B cell (primary cell): ENCODE data around the gene ATR. TPM values are rescaled to one million over a fixed set of nuclear protein-coding genes. Genes with fewer than 3 reads are reported as not detected.

ENCODE experiments used
- ATAC-seq: fragments of 200-7000 bp; cut with Tn5 transposase; one replicate; pipeline ENCODE4 v1.10.0; 2021; ENCODE audit warnings: low read depth, mild to moderate bottlenecking, moderate number of reproducible peaks, moderate library complexity
- CTCF ChIA-PET: fragments of 350-600 bp; sonication (Branson Sonifier 250); formaldehyde crosslinking; loops from one replicate; lab custom pipeline; 2021; ENCODE audit warnings: antibody characterized with exemption, inconsistent platforms; lab: Charles Lee
- POLR2A ChIA-PET: fragments of 350-600 bp; sonication (Branson Sonifier 250); formaldehyde crosslinking; loops from one replicate; lab custom pipeline; 2021; ENCODE audit warnings: antibody characterized with exemption; lab: Charles Lee
- DNase-seq: peaks from one replicate; pipeline ENCODE4 v3.0.0; 2013
- H2AFZ ChIP-seq: 2 replicates; pipeline ENCODE4 v1.6.1; 2012; ENCODE audit warnings: mild to moderate bottlenecking, low read depth, low read length; ENCODE audit not compliant: insufficient read depth, poor library complexity, severe bottlenecking
- H3K27ac ChIP-seq, 2 donors: 1 replicate in 1 of 2; 2 replicates in 1 of 2; pipeline ENCODE4 v1.5.1; 2012 to 2013; ENCODE audit warnings: low read length in 2 of 2, mild to moderate bottlenecking in 2 of 2, moderate library complexity in 1 of 2
- H3K27me3 ChIP-seq, 4 experiments: fragments of 200-600 bp in 1 of 4; sonication (generic) in 1 of 4; replicated peaks in 1 of 4; 1 replicate in 2 of 4; 2 replicates in 2 of 4; pipeline versions ENCODE4 v1.6.1 to v1.7.0; 2013 to 2016; ENCODE audit warnings: low read length in 3 of 4, mild to moderate bottlenecking in 2 of 4, mixed read lengths in 1 of 4, moderate library complexity in 1 of 4; ENCODE audit not compliant: insufficient read depth in 4 of 4, control insufficient read depth in 3 of 4; ENCODE audit errors: control extremely low read depth in 1 of 4
- H3K36me3 ChIP-seq, 2 experiments: replicated peaks in 1 of 2; 1 replicate in 1 of 2; 2 replicates in 1 of 2; pipeline versions ENCODE4 v1.6.1 to v1.7.1; 2013; ENCODE audit warnings: low read length in 1 of 2; ENCODE audit not compliant: insufficient read depth in 2 of 2, control insufficient read depth in 1 of 2; ENCODE audit errors: control extremely low read depth in 1 of 2, extremely low read depth in 1 of 2
- H3K4me1 ChIP-seq, 2 donors: fragments of 200-600 bp in 1 of 2; sonication (generic) in 1 of 2; 1 replicate in 1 of 2; 2 replicates in 1 of 2; pipeline versions ENCODE4 v1.5.1 to v1.6.1; 2013 to 2017; ENCODE audit warnings: low read length in 2 of 2; ENCODE audit not compliant: control insufficient read depth in 2 of 2, insufficient read depth in 2 of 2
- H3K4me2 ChIP-seq: replicated peaks from 2 replicates; pipeline ENCODE3; 2012; ENCODE audit warnings: mild to moderate bottlenecking, low read depth, low read length; ENCODE audit not compliant: poor library complexity, severe bottlenecking
- H3K4me3 ChIP-seq, 5 experiments: fragments of 200-600 bp in 1 of 5; sonication (generic) in 1 of 5; 1 replicate in 3 of 5; 2 replicates in 2 of 5; pipeline versions ENCODE4 v1.5.1 to v1.7.0; 2011 to 2016; ENCODE audit warnings: low read length in 4 of 5, mild to moderate bottlenecking in 4 of 5, low read depth in 2 of 5, control low read depth in 1 of 5, moderate library complexity in 1 of 5; ENCODE audit not compliant: insufficient read depth in 1 of 5; ENCODE audit errors: control extremely low read depth in 1 of 5, extremely low read depth in 1 of 5
- H3K79me2 ChIP-seq: fragments of 200-600 bp; sonication (generic); one replicate; pipeline ENCODE4 v1.6.0; 2016; ENCODE audit warnings: low read length; ENCODE audit not compliant: control insufficient read depth, insufficient read depth
- H3K9ac ChIP-seq: fragments of 200-600 bp; sonication (generic); 2 replicates; pipeline ENCODE4 v1.6.1; 2017; ENCODE audit warnings: mild to moderate bottlenecking, low read length, moderate library complexity
- H3K9me3 ChIP-seq, 3 donors: one replicate each; pipeline versions ENCODE4 v1.6.1 to v1.7.1; 2013; ENCODE audit warnings: low read length in 2 of 3; ENCODE audit not compliant: control insufficient read depth in 2 of 3, insufficient read depth in 1 of 3; ENCODE audit errors: control extremely low read depth in 1 of 3
- H4K20me1 ChIP-seq: 2 replicates; pipeline ENCODE4 v1.6.0; 2012; ENCODE audit warnings: mild to moderate bottlenecking, low read length; ENCODE audit not compliant: insufficient read depth, control insufficient read depth, poor library complexity, severe bottlenecking
- H3K27ac Mint-ChIP-seq: one replicate; pipeline ENCODE4 v1.8.0; 2021; ENCODE audit warnings: mixed read lengths
- H3K27me3 Mint-ChIP-seq: one replicate; pipeline ENCODE4 v1.8.0; 2021; ENCODE audit warnings: mixed read lengths
- H3K4me1 Mint-ChIP-seq: one replicate; pipeline ENCODE4 v1.8.0; 2021; ENCODE audit warnings: mixed read lengths
- H3K4me3 Mint-ChIP-seq: one replicate; pipeline ENCODE4 v1.8.0; 2021; ENCODE audit warnings: mixed read lengths
- H3K9me3 Mint-ChIP-seq: one replicate; pipeline ENCODE4 v1.8.0; 2022; ENCODE audit warnings: mixed read lengths; ENCODE audit not compliant: insufficient read depth
- EZH2 ChIP-seq: IDR thresholded peaks from 2 replicates; pipeline ENCODE4 v1.6.1; 2012; ENCODE audit warnings: borderline replicate concordance, low read depth, mild to moderate bottlenecking, moderate library complexity, low read length; ENCODE audit not compliant: insufficient read depth, poor library complexity, severe bottlenecking
- WGBS: methylation state at CpG from one replicate; pipeline ENCODE4 v1.1.5; 2013; ENCODE audit warnings: missing lambda C conversion rate; ENCODE audit not compliant: insufficient coverage; 5-methylcytosine and 5-hydroxymethylcytosine counted together
- intact Hi-C: fragments of 100-400 bp; cut with micrococcal nuclease; formaldehyde crosslinking; loops from one replicate; pipeline ENCODE4 v1.10.0; 2022
- polyA plus RNA-seq: library from polyadenylated mRNA; depleted of rRNA; stranded (reverse); fragments of >200 nt; gene quantifications from 2 replicates; pipeline ENCODE4 v1.2.3, GENCODE V29; 2012
- total RNA-seq, 2 donors: library from RNA; stranded (reverse); fragments of 120-200 nt in 1 of 2; gene quantifications; 1 replicate in 1 of 2; 2 replicates in 1 of 2; pipeline versions ENCODE4 v1.2.3 to v1.2.4, GENCODE V29; 2013 to 2022
- TF ChIP-seq, protein P1 (sequence below): fragments of 200-600 bp; IDR thresholded peaks from one replicate; pipeline ENCODE4 v1.8.0; 2022; ENCODE audit warnings: antibody characterized with exemption, mild to moderate bottlenecking

The ATR gene
- total and polyA plus RNA-seq, 2 donors (not counting 1 experiment from before 2014, with no cell fraction given): 17.1 to 46.7 TPM

DNA sequence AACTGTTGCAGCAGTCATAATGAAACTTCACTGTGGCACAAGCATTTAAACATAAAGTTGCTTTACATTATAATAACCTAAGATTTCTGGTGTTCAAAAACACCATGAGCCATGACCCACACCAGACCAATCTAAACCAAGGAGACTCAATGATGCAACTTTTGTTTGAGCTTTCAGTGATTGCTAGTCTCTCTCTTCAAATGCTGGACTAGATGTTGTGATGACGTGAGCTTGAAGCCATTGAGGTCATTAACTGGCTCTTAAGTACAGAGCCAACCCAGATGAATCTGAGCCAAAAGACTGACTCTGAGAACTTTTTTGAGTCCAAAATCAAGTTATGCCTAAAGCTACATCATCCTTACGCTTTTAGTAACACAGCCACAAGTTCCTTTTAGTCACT lies 36.5 kb downstream of the ATR start:
- Mint-ChIP-seq H3K27me3 (no peaks in the 10 kb centered on the region), H3K4me1 (no peaks in the 10 kb centered on the region), H3K4me3 (no peak overlapping the region), H3K27ac (no peak overlapping the region), H3K9me3 (no peaks in the 10 kb centered on the region)
- no peak for DNase-seq
- ChIA-PET CTCF (no interaction called here), POLR2A (no interaction called here)
- Histone ChIP-seq H2AFZ (no peak overlapping the region), H3K79me2 (no peaks in the 10 kb centered on the region), H4K20me1 (no peaks in the 10 kb centered on the region), H3K4me3 (no peak overlapping the region), H3K4me1 (no peaks in the 10 kb centered on the region), H3K9me3 (no peaks in the 10 kb centered on the region), H3K4me2 (no peak overlapping the region), H3K36me3 (peaks cover 4 to 12% of the 10 kb centered on the region in 2 experiments), H3K27me3 (no peaks in the 10 kb centered on the region), H3K27ac (no peak overlapping the region), H3K9ac (no peak overlapping the region)
- intact Hi-C loops: no loop called here
- ATAC-seq: no peak
- no peak for TF ChIP-seq EZH2
- TF ChIP-seq, protein P1, sequence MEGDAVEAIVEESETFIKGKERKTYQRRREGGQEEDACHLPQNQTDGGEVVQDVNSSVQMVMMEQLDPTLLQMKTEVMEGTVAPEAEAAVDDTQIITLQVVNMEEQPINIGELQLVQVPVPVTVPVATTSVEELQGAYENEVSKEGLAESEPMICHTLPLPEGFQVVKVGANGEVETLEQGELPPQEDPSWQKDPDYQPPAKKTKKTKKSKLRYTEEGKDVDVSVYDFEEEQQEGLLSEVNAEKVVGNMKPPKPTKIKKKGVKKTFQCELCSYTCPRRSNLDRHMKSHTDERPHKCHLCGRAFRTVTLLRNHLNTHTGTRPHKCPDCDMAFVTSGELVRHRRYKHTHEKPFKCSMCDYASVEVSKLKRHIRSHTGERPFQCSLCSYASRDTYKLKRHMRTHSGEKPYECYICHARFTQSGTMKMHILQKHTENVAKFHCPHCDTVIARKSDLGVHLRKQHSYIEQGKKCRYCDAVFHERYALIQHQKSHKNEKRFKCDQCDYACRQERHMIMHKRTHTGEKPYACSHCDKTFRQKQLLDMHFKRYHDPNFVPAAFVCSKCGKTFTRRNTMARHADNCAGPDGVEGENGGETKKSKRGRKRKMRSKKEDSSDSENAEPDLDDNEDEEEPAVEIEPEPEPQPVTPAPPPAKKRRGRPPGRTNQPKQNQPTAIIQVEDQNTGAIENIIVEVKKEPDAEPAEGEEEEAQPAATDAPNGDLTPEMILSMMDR: no peak
- WGBS: 100% methylated on average over 1 of the region's 2 CpGs

DNA sequence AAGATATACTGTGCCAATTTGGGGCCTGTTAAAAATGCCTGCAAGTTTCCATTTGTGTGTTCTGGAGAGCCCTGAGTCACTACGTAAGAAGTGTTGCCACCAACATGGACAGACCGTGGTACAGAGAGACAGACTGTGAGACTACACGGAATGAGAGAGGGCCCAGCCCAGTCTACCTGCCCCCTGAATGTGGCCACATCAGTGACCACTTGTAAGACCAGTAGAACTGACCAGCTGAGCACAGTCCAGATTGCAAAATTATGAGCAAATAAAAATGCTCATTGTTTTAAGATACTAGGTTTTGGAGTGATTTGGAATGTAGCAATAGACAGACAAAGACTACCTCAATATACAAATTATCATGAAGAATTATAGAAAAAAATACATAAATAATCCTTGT lies 42.0 kb downstream of the ATR start:
- H3K27ac Mint-ChIP-seq: no peak overlapping the region
- Histone ChIP-seq H3K27me3 (no peaks in the 10 kb centered on the region), H3K4me1 (no peaks in the 10 kb centered on the region), H3K9ac (no peak overlapping the region), H3K9me3 (peaks cover 0 to 4% (median 0%) of the 10 kb centered on the region in 3 donors), H3K36me3 (peaks cover 11 to 44% of the 10 kb centered on the region in 2 experiments), H3K27ac (no peak overlapping the region), H3K4me3 (no peak overlapping the region), H3K4me2 (no peak overlapping the region), H2AFZ (no peak overlapping the region), H4K20me1 (no peaks in the 10 kb centered on the region), H3K79me2 (no peaks in the 10 kb centered on the region)
- no peak overlapping the region for H3K4me3 Mint-ChIP-seq
- no peak for ATAC-seq
- ChIA-PET CTCF (no interaction called here), POLR2A (no interaction called here)
- no peak for DNase-seq
- TF ChIP-seq, protein P1: no peak
- no peak for TF ChIP-seq EZH2
- intact Hi-C loops: no loop called here
- H3K4me1 Mint-ChIP-seq: no peaks in the 10 kb centered on the region
- WGBS: 95% methylated on average over 3 of the region's 3 CpGs
- H3K9me3 Mint-ChIP-seq: no peaks in the 10 kb centered on the region
- H3K27me3 Mint-ChIP-seq: no peaks in the 10 kb centered on the region
